Loucy (cell line): Measurements from ENCODE around the gene FMN2.

Experiments
- H2AFZ ChIP-seq: fragments of 200-600 bp; sonication (generic); 2 replicates; pipeline ENCODE4 v1.6.0; 2016; ENCODE audit warnings: antibody characterized with exemption, mild to moderate bottlenecking, low read length, moderate library complexity
- H3F3A ChIP-seq: fragments of 200-600 bp; 2 replicates; pipeline ENCODE4 v1.6.0; 2016; ENCODE audit warnings: antibody characterized with exemption, low read depth, mild to moderate bottlenecking
- H3K27me3 ChIP-seq: fragments of 200-600 bp; sonication (generic); 2 replicates; pipeline ENCODE4 v1.6.1; 2014; ENCODE audit warnings: low read length, mild to moderate bottlenecking; ENCODE audit not compliant: insufficient read depth, poor library complexity, severe bottlenecking
- H3K36me3 ChIP-seq: fragments of 200-600 bp; sonication (generic); 2 replicates; pipeline ENCODE4 v1.6.1; 2016; ENCODE audit warnings: low read length; ENCODE audit not compliant: insufficient read depth
- H3K4me1 ChIP-seq: fragments of 200-600 bp; sonication (generic); 2 replicates; pipeline ENCODE4 v1.5.1; 2014; ENCODE audit warnings: low read length, mild to moderate bottlenecking; ENCODE audit not compliant: insufficient read depth, poor library complexity, severe bottlenecking
- H3K4me2 ChIP-seq: fragments of 200-600 bp; sonication (generic); 2 replicates; pipeline ENCODE4 v1.6.0; 2014; ENCODE audit warnings: antibody characterized with exemption, low read length, low read depth, mild to moderate bottlenecking; ENCODE audit not compliant: poor library complexity, severe bottlenecking
- H3K4me3 ChIP-seq: fragments of 200-600 bp; sonication (generic); 2 replicates; pipeline ENCODE4 v1.5.1; 2014; ENCODE audit warnings: low read length, mild to moderate bottlenecking, mixed read lengths; ENCODE audit not compliant: poor library complexity, severe bottlenecking
- H3K79me2 ChIP-seq: fragments of 200-600 bp; sonication (generic); 2 replicates; pipeline ENCODE4 v1.6.1; 2014; ENCODE audit warnings: low read length; ENCODE audit not compliant: insufficient read depth
- H3K9ac ChIP-seq: fragments of 200-600 bp; sonication (generic); 2 replicates; pipeline ENCODE4 v1.6.0; 2014; ENCODE audit warnings: mild to moderate bottlenecking, low read depth, low read length, moderate library complexity; ENCODE audit not compliant: poor library complexity, severe bottlenecking
- H3K9me2 ChIP-seq: fragments of 200-600 bp; sonication (generic); replicated peaks from 2 replicates; pipeline ENCODE4 v1.6.1; 2016; ENCODE audit warnings: low read depth, low read length, mixed read lengths
- H3K9me3 ChIP-seq: fragments of 200-600 bp; sonication (generic); 2 replicates; pipeline ENCODE4 v1.6.1; 2014; ENCODE audit warnings: mild to moderate bottlenecking, antibody characterized with exemption, low read length, low read depth; ENCODE audit not compliant: insufficient read depth
- H4K20me1 ChIP-seq: fragments of 200-600 bp; sonication (generic); 2 replicates; pipeline ENCODE4 v1.6.0; 2014; ENCODE audit warnings: antibody characterized with exemption, low read length, mild to moderate bottlenecking; ENCODE audit not compliant: insufficient read depth, poor library complexity, severe bottlenecking
- CTCF ChIP-seq: fragments of 200-600 bp; sonication (generic); conservative IDR thresholded peaks from 2 replicates; pipeline ENCODE4 v1.5.1; 2014; ENCODE audit warnings: mild to moderate bottlenecking, antibody characterized with exemption, low read length
- EZH2phosphoT487 ChIP-seq: fragments of 200-600 bp; IDR thresholded peaks from 2 replicates; pipeline ENCODE4 v1.6.1; 2018; ENCODE audit warnings: antibody characterized with exemption, mild to moderate bottlenecking, moderate library complexity, borderline replicate concordance

Gene FMN2

GRCh38 chr1:240058049-240058448 lies 33.6 kb upstream of the FMN2 start:
- TF ChIP-seq CTCF = no peak
- no peak for TF ChIP-seq EZH2phosphoT487
- H4K20me1 ChIP-seq = no peaks in the 10 kb centered on the region
- no peaks in the 10 kb centered on the region for H3K79me2 ChIP-seq
- H3F3A ChIP-seq = no peaks in the 10 kb centered on the region
- no peaks in the 10 kb centered on the region for H3K27me3 ChIP-seq
- no peak overlapping the region for H3K4me3 ChIP-seq
- no peak overlapping the region for H3K4me2 ChIP-seq
- H3K9me2 ChIP-seq = no peaks in the 10 kb centered on the region
- no peaks in the 10 kb centered on the region for H3K4me1 ChIP-seq
- H2AFZ ChIP-seq = no peak overlapping the region
- H3K9ac ChIP-seq = no peak overlapping the region
- H3K36me3 ChIP-seq = no peaks in the 10 kb centered on the region
- H3K9me3 ChIP-seq = no peaks in the 10 kb centered on the region; the same call in 1 of the 2 replicates

- H3K79me2 ChIP-seq = no peaks in the 10 kb centered on the region
- H3K4me2 ChIP-seq = no peak overlapping the region
- H3K9me2 ChIP-seq = no peaks in the 10 kb centered on the region
- no peak overlapping the region for H2AFZ ChIP-seq
- H3K9ac ChIP-seq = no peak overlapping the region
- no peaks in the 10 kb centered on the region for H3K9me3 ChIP-seq
- no peaks in the 10 kb centered on the region for H3K4me1 ChIP-seq
- no peak overlapping the region for H3K4me3 ChIP-seq
- H3K36me3 ChIP-seq = no peaks in the 10 kb centered on the region
- H4K20me1 ChIP-seq = no peaks in the 10 kb centered on the region
- H3K27me3 ChIP-seq = no peaks in the 10 kb centered on the region
- TF ChIP-seq EZH2phosphoT487 = no peak
- TF ChIP-seq CTCF = no peak
- no peaks in the 10 kb centered on the region for H3F3A ChIP-seq
Measured at GRCh38 chr1:240068961-240069360, 22.7 kb upstream of the FMN2 start.

- Histone ChIP-seq H3K9ac (no peak overlapping the region), H3K4me1 (no peaks in the 10 kb centered on the region), H3F3A (no peaks in the 10 kb centered on the region), H3K79me2 (no peaks in the 10 kb centered on the region), H3K36me3 (no peaks in the 10 kb centered on the region), H3K9me3 (no peaks in the 10 kb centered on the region), H3K4me3 (no peak overlapping the region), H4K20me1 (no peaks in the 10 kb centered on the region), H2AFZ (no peak overlapping the region), H3K9me2 (no peaks in the 10 kb centered on the region), H3K27me3 (no peaks in the 10 kb centered on the region), H3K4me2 (no peak overlapping the region)
- no peak for TF ChIP-seq EZH2phosphoT487
- no peak for TF ChIP-seq CTCF
Measured at GRCh38 chr1:240070188-240070587, 21.5 kb upstream of the FMN2 start.
